K562 (cell line): Measurements from ENCODE around the gene ABLIM2. TPM values are rescaled to one million over a fixed set of nuclear protein-coding genes. Genes with fewer than 3 reads are reported as not detected.

Experiments
- ATAC-seq: fragments of 200-7000 bp; cut with Tn5 transposase; 3 replicates; pipeline ENCODE4 v1.9.1; 2020; ENCODE audit warnings: moderate library complexity
- BruUV-seq: library from RNA; stranded (reverse); fragments of 400-500 nt; replicated peaks from 2 replicates; lab custom pipeline; 2021; lab: Mats Ljungman, UMichigan
- CTCF ChIA-PET: fragments of 300-600 bp; formaldehyde crosslinking; extraction: SDS; loops from one replicate; lab custom pipeline; 2021; ENCODE audit warnings: low intra/inter-chr PET ratio; lab: Yijun Ruan, JAX
- POLR2A ChIA-PET: fragments of 300-600, 350-650 bp; sonication (Branson Sonifier 250); formaldehyde crosslinking; extraction: SDS; loops from one replicate; lab custom pipeline; 2021; ENCODE audit warnings: antibody characterized with exemption, inconsistent platforms; lab: Yijun Ruan, JAX
- DNase-seq, 4 experiments: peaks; one replicate each; pipeline versions ENCODE4 v3.0.0 to v3.0.0-alpha.2; 2011 to 2018; ENCODE audit warnings: low spot score in 3 of 4, mixed read lengths in 3 of 4; ENCODE audit errors: extremely low read depth in 1 of 4
- FAIRE-seq: peaks from 2 replicates; lab custom pipeline; 2011; peaks lifted over from hg19 to GRCh38; lab: Jason Lieb, UNC
- H2AFZ ChIP-seq: 2 replicates; pipeline ENCODE4 v1.6.0; 2011; ENCODE audit warnings: low read depth, low read length, control low read depth, inconsistent platforms
- H3K27ac ChIP-seq: fragments of 200-600 bp; 3 replicates; pipeline ENCODE4 v1.8.0; 2011; ENCODE audit warnings: low read depth, mild to moderate bottlenecking, control low read depth, inconsistent platforms, low read length, moderate library complexity, mixed read lengths; ENCODE audit errors: extremely low read depth
- H3K27me3 ChIP-seq, 2 experiments: fragments of 300-600 bp in 1 of 2; 2 replicates in 1 of 2; 3 replicates in 1 of 2; pipeline versions ENCODE4 v1.6.0 to v1.8.0; 2011; ENCODE audit warnings: inconsistent platforms in 2 of 2, low read length in 2 of 2, mild to moderate bottlenecking in 1 of 2, mixed read lengths in 1 of 2, moderate library complexity in 1 of 2; ENCODE audit not compliant: control insufficient read depth in 2 of 2, insufficient read depth in 2 of 2
- H3K36me3 ChIP-seq: fragments of 300-600 bp; 3 replicates; pipeline ENCODE4 v1.8.0; 2011; ENCODE audit warnings: mild to moderate bottlenecking, low read length, inconsistent platforms; ENCODE audit not compliant: control insufficient read depth, insufficient read depth
- H3K4me1 ChIP-seq, 2 experiments: fragments of 200-600 bp in 1 of 2; replicated peaks in 1 of 2; 2 replicates in 1 of 2; 3 replicates in 1 of 2; pipeline versions ENCODE4 v1.5.1 to v1.8.0; 2011; ENCODE audit warnings: inconsistent platforms in 2 of 2, low read length in 2 of 2, mild to moderate bottlenecking in 1 of 2, mixed read lengths in 1 of 2, moderate library complexity in 1 of 2; ENCODE audit not compliant: control insufficient read depth in 2 of 2, insufficient read depth in 2 of 2
- H3K4me2 ChIP-seq: 2 replicates; pipeline ENCODE4 v1.6.1; 2011; ENCODE audit warnings: low read length, control low read depth, inconsistent platforms, mixed read lengths; ENCODE audit not compliant: insufficient read depth
- H3K4me3 ChIP-seq: fragments of 200-600 bp; sonication (generic), shearing (Covaris generic); 2 replicates; pipeline ENCODE4 v1.5.1; 2016; ENCODE audit warnings: control low read depth, inconsistent platforms
- H3K79me2 ChIP-seq: fragments of 200-600 bp; 3 replicates; pipeline ENCODE4 v1.8.0; 2011; ENCODE audit warnings: low read length, inconsistent platforms; ENCODE audit not compliant: control insufficient read depth, insufficient read depth
- H3K9ac ChIP-seq, 2 experiments: 2 replicates each; pipeline versions ENCODE4 v1.6.0 to v1.6.1; 2011; ENCODE audit warnings: low read depth in 2 of 2, low read length in 2 of 2, control low read depth in 1 of 2, inconsistent platforms in 1 of 2, mild to moderate bottlenecking in 1 of 2, mixed read lengths in 1 of 2; ENCODE audit not compliant: insufficient read depth in 1 of 2
- H3K9me1 ChIP-seq: one replicate; pipeline ENCODE4 v1.6.0; 2011; ENCODE audit warnings: inconsistent platforms, mild to moderate bottlenecking, low read length, moderate library complexity; ENCODE audit not compliant: control insufficient read depth, insufficient read depth
- H3K9me3 ChIP-seq: replicated peaks from 2 replicates; pipeline ENCODE4 v1.5.1; 2011; ENCODE audit warnings: low read depth, low read length, inconsistent platforms; ENCODE audit not compliant: control insufficient read depth, insufficient read depth
- H4K20me1 ChIP-seq: replicated peaks from 2 replicates; pipeline ENCODE4 v1.6.1; 2011; ENCODE audit warnings: low read length, inconsistent platforms, mixed read lengths; ENCODE audit not compliant: control insufficient read depth, insufficient read depth
- GTF2F1 ChIP-seq: IDR thresholded peaks from 2 replicates; pipeline ENCODE4 v1.6.1; 2011; ENCODE audit warnings: low read depth, low read length, improper control_type of control experiment
- IRF2 ChIP-seq: sonication (generic); formaldehyde crosslinking; IDR thresholded peaks from 2 replicates; pipeline ENCODE4 v1.8.1; 2022; ENCODE audit warnings: mild to moderate bottlenecking, missing genetic modification reagents
- LARP7 ChIP-seq: fragments of 450-650 bp; IDR thresholded peaks from 2 replicates; pipeline ENCODE4 v1.6.1; 2016
- SMAD4 ChIP-seq: fragments of 250-450 bp; sonication (Bioruptor Pico); conservative IDR thresholded peaks from 2 replicates; pipeline ENCODE4 v1.8.0; 2021; ENCODE audit warnings: inconsistent platforms, mild to moderate bottlenecking, moderate library complexity
- ZNF140 ChIP-seq: fragments of 250-450 bp; sonication (Bioruptor Pico); IDR thresholded peaks from 2 replicates; pipeline ENCODE4 v1.8.0; 2021; ENCODE audit warnings: moderate library complexity, mild to moderate bottlenecking, inconsistent platforms
- ZNF408 ChIP-seq: fragments of 250-450 bp; sonication (Bioruptor Pico); IDR thresholded peaks from 2 replicates; pipeline ENCODE4 v1.4.0; 2020; ENCODE audit warnings: low read depth, mild to moderate bottlenecking, moderate library complexity
- ZNF644 ChIP-seq: fragments of 200-800 bp; sonication (Bioruptor generic); IDR thresholded peaks from 2 replicates; pipeline ENCODE4 v1.6.1; 2016; ENCODE audit warnings: low read depth, missing genetic modification characterization, missing compliant biosample characterization
- ZSCAN29 ChIP-seq: fragments of 450-650 bp; IDR thresholded peaks from 2 replicates; pipeline ENCODE4 v1.6.1; 2017
- WGBS: fragments of 100-300 bp; shearing (Covaris generic); methylation state at CpG from one replicate; pipeline ENCODE4 v1.1.6; 2016; ENCODE audit warnings: low coverage, mixed read lengths; ENCODE audit not compliant: insufficient coverage; ENCODE audit errors: missing lambda C conversion rate; 5-methylcytosine and 5-hydroxymethylcytosine counted together
- in situ Hi-C: fragments of 300-500 bp; cut with MboI; formaldehyde crosslinking; loops from 4 replicates; pipeline ENCODE4 v1.15.0; 2018; ENCODE audit warnings: inconsistent platforms, mixed read lengths
- intact Hi-C: fragments of 100-400 bp; cut with micrococcal nuclease; formaldehyde crosslinking; loops from 2 replicates; pipeline ENCODE4 v1.14.2; 2022
- polyA plus RNA-seq, 8 experiments: library from polyadenylated mRNA; depleted of rRNA in 4 of 8; stranded (reverse) in 5 of 8; unstranded in 3 of 8; fragments of >200 nt; fragmentation: Nextera tagmentation in 2 of 8; fragmentation: Illumina TruSeq in 1 of 8; extraction: Ambion mirVana in 2 of 8; extraction: Trizol in 1 of 8; gene quantifications; 2 replicates each; pipeline versions ENCODE4 v1.2.1 to v1.2.3, GENCODE V29; 2011 to 2014; ENCODE audit warnings: inconsistent platforms in 1 of 8, missing spikeins in 1 of 8
- total RNA-seq, 7 experiments: library from RNA; depleted of rRNA in 6 of 7; stranded (reverse); fragments of >200 nt in 6 of 7; fragmentation: Illumina TruSeq in 2 of 7; extraction: Trizol in 2 of 7; gene quantifications; 2 replicates each; pipeline versions ENCODE4 v1.2.1 to v1.2.3, GENCODE V29; 2011 to 2021; ENCODE audit warnings: low replicate concordance in 1 of 7
- TF ChIP-seq, protein P1 (sequence below): fragments of 450-650 bp; formaldehyde crosslinking; IDR thresholded peaks from 2 replicates; pipeline ENCODE4 v1.4.0; 2020; ENCODE audit warnings: mild to moderate bottlenecking, moderate library complexity
- TF ChIP-seq, protein P2 (sequence below): fragments of 250-450 bp; sonication (Bioruptor Pico); IDR thresholded peaks from 2 replicates; pipeline ENCODE4 v1.9.0; 2021; ENCODE audit warnings: mild to moderate bottlenecking
- TF ChIP-seq, protein P3 (sequence below), 2 experiments: fragments of 150-350 bp in 1 of 2; IDR thresholded peaks; 2 replicates each; pipeline ENCODE4 v1.6.1; 2012 to 2016; ENCODE audit warnings: low read depth in 2 of 2, low read length in 2 of 2, mild to moderate bottlenecking in 1 of 2, moderate library complexity in 1 of 2

Gene ABLIM2
- total and polyA plus RNA-seq, 9 of the 15 experiments (the other 6 are each of a cell fraction or from before 2014, with no cell fraction given), result not detected

DNA sequence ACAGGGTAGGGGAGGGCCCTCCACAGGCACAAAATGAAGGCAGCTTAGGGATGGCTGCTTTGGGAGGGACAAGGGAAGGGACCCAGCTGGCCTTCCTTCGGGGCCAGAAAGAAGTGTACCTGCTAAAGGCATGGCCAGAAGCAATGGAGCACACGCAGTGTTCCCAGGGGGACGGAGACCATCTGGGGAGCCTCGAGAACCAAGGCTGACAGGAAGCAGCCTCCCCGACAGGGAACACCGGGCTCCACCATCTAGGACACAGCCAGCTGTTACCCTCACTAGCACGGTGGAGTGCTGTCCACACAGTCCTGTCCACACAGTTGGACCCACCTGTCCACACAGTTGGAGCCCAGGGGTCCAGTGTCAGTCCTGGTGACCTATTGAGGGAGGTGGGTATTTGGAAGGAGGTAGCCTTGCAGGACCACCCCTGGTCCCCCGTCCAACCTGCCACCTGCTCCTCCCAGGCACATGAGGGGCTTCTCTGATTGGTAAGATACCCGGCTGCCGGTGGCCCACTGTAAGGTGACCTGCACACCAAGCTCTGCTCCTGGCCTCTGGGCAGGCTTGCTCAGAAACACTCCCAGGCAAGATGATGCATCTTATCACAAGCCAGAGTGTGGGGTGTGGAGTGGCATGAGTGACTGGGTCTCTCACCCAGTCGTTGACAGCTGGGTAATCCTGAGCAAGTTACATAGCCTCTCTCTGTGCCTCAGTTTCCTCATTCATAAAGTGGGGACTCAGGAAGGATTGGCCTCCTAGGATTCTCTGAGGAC lies 198.4 kb downstream of the ABLIM2 start:
- Histone ChIP-seq H3K36me3 (no peaks in the 10 kb centered on the region), H3K9me3 (no peaks in the 10 kb centered on the region), H3K79me2 (no peaks in the 10 kb centered on the region), H4K20me1 (peaks cover 13% of the 10 kb centered on the region), H3K9ac (no peak overlapping the region; a peak in 1 of 4 replicates), H3K27me3 (peaks cover 11 to 63% of the 10 kb centered on the region in 2 experiments; a peak in 4 of 5 replicates), H3K4me3 (no peak overlapping the region), H3K4me2 (no peak overlapping the region), H3K27ac (no peak overlapping the region), H2AFZ (no peak overlapping the region), H3K4me1 (no peaks in the 10 kb centered on the region), H3K9me1 (no peaks in the 10 kb centered on the region)
- POLR2A ChIA-PET, result interaction anchor here (0.7 kb wide), 1 partner anchor 278 kb away, joined by 5 read pairs; no protein-coding TSS in a partner anchor
- WGBS, result 0% methylated on average over 11 of the region's 11 CpGs
- BruUV-seq, result no TSS peak
- FAIRE-seq, result no peak
- intact Hi-C loops (no loop called here), in situ Hi-C loops (no loop called here)
- TF ChIP-seq ZNF644 (tag) (no peak), GTF2F1 (no peak), ZNF140 (CRISPR knock-in tag) (no peak), LARP7 (no peak), IRF2 (no peak), ZSCAN29 (no peak), ZNF408 (CRISPR knock-in tag) (no peak), SMAD4 (CRISPR knock-in tag) (no peak)
- TF ChIP-seq, protein P1, sequence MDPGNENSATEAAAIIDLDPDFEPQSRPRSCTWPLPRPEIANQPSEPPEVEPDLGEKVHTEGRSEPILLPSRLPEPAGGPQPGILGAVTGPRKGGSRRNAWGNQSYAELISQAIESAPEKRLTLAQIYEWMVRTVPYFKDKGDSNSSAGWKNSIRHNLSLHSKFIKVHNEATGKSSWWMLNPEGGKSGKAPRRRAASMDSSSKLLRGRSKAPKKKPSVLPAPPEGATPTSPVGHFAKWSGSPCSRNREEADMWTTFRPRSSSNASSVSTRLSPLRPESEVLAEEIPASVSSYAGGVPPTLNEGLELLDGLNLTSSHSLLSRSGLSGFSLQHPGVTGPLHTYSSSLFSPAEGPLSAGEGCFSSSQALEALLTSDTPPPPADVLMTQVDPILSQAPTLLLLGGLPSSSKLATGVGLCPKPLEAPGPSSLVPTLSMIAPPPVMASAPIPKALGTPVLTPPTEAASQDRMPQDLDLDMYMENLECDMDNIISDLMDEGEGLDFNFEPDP (CRISPR knock-in tag), result no peak
- TF ChIP-seq, protein P2, sequence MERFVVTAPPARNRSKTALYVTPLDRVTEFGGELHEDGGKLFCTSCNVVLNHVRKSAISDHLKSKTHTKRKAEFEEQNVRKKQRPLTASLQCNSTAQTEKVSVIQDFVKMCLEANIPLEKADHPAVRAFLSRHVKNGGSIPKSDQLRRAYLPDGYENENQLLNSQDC, result no peak
- TF ChIP-seq, protein P3, sequence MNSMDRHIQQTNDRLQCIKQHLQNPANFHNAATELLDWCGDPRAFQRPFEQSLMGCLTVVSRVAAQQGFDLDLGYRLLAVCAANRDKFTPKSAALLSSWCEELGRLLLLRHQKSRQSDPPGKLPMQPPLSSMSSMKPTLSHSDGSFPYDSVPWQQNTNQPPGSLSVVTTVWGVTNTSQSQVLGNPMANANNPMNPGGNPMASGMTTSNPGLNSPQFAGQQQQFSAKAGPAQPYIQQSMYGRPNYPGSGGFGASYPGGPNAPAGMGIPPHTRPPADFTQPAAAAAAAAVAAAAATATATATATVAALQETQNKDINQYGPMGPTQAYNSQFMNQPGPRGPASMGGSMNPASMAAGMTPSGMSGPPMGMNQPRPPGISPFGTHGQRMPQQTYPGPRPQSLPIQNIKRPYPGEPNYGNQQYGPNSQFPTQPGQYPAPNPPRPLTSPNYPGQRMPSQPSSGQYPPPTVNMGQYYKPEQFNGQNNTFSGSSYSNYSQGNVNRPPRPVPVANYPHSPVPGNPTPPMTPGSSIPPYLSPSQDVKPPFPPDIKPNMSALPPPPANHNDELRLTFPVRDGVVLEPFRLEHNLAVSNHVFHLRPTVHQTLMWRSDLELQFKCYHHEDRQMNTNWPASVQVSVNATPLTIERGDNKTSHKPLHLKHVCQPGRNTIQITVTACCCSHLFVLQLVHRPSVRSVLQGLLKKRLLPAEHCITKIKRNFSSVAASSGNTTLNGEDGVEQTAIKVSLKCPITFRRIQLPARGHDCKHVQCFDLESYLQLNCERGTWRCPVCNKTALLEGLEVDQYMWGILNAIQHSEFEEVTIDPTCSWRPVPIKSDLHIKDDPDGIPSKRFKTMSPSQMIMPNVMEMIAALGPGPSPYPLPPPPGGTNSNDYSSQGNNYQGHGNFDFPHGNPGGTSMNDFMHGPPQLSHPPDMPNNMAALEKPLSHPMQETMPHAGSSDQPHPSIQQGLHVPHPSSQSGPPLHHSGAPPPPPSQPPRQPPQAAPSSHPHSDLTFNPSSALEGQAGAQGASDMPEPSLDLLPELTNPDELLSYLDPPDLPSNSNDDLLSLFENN (IDR thresholded peaks at IDR 0.05; ENCODE audit: low read depth in 2 of 2, low read length in 2 of 2), result no peak
- DNase-seq, result no peak
- no peak for ATAC-seq
- CTCF ChIA-PET, result no interaction called here
